GM19025 (cell line): Measurements from ENCODE around the gene ALDOA.
"Not testable (repeated sequence)": the region's sequence is repeated elsewhere in the genome, so short reads cannot be mapped to it uniquely, and the experiment has no call there.

Experiments
- ATAC-seq: cut with Tn5 transposase; IDR thresholded peaks from one replicate; pipeline ENCODE4 v1.9.1; 2021; ENCODE audit warnings: mild to moderate bottlenecking, low read depth, moderate library complexity; ENCODE audit not compliant: unreplicated experiment

Gene ALDOA

DNA sequence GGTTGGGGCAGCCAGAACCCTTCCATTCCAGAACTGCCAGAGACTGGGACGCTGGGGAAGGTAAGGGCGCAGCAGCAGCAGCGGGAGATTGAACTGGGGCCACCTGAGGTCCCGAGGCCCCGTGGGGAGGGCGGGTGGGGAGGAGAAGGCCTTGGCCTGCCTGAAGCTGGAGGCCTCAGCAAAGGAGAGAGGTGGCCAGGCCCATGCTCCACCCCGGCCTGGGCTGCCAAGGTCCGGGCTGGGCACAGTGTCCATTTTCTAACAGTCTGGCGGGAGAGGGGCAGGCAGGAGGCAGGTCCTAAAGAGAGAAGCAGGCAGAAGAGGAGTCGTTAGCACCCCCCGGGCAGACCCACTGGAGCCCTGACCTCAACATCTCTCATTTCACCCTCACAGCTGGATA lies 48.9 kb downstream of the ALDOA start:
- ATAC-seq, result no peak

DNA sequence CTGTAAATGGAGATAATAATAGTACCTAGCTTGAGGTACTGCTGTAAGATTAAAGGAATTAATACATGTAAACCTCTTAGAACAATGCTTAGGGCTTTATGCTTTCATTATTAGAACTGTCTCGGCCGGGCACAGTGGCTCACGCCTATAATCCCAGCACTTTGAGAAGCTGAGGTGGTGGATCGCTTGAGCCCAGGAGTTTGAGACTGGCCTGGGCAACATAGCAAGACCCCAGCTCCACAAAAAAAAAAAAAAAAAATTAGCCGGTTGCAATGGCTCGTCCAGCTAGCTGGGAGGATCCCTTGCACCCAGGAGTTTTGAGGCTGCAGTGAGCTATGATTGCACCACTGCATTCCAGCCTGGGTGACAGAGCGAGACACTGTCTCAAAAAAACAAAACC lies 49.3 kb downstream of the ALDOA start:
- ATAC-seq, result not testable (repeated sequence)

DNA sequence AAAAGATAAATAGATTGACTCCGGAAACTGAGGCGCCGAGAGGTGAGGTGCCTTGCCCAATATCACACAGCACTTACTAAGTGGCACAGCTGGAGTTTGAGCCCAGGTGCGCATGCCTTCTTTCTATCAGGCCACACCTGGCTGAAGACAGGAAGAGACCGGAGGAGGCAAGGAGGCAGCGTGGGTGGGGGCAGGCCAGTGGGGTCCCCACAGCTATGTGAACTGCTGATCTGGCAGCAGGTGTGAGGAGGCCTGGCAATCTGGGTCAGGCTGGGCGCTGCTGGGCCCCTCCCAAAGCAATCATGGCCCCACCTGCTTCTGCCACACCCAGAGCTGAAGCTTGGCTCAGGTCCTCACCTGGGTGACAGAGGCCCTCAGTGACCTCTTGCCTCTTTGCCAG lies 49.7 kb downstream of the ALDOA start:
- no peak for ATAC-seq

DNA sequence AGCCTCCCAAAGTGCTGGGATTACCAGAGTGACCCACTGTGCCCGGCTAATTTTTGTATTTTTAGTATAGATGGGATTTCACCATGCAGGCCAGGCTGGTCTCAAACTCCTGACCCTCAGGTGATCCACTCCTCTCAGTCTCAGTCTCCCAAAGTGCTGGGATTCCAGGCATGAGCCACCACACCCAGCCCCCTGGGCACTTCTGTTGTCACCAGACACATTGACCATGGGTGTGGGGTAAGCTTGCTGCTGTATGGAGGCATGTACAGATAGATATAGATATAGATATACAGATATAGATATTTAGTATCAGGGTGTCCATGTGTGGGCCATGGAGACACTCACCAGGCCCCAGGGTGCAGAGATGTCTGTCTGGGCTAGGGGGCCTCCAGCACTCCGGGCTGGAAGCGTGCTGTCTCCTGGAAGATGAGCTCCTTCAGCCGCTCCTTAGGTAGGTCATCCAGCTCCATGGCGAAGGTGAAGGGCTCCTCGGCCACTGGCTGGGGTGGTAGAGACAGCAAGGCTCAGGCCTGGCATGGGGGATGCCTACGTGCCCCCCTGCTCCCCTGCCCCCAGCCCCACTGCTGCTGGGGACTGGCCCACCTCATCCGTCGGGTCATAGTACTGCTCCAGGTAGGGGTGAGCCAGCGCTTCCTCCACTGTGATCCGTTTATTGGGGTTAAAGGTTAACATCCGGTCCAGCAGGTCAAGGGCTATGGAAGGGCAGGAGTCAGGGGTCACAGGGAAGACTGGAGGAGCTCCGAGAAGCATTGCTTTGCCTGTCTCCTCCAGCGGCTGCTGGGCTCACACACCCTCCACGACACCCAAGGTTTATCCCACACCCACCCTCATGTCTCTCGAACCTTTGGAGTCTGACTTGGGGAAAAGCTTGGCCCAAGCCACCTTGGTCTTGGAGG lies 51.0 kb downstream of the ALDOA start:
- ATAC-seq, result no peak

DNA sequence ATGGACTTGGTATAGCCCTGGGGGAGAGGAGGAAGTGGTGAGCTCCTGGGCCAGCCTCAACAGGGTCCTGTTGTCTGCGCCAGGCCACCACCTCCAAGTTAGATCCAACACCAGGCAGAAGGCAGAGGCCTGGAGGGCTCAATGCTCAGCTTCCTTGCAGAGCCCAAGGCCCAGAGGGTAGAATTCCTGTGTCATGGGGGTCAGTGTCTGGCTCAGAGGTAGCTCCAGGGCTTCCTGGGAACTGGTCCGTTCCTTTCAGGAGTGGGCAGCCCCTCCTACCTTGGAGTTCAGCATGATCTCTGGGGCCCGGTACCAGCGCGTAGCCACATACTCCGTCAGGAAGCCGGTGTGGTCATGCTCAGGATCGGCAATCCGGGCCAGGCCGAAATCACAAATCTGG lies 52.2 kb downstream of the ALDOA start:
- no peak for ATAC-seq

DNA sequence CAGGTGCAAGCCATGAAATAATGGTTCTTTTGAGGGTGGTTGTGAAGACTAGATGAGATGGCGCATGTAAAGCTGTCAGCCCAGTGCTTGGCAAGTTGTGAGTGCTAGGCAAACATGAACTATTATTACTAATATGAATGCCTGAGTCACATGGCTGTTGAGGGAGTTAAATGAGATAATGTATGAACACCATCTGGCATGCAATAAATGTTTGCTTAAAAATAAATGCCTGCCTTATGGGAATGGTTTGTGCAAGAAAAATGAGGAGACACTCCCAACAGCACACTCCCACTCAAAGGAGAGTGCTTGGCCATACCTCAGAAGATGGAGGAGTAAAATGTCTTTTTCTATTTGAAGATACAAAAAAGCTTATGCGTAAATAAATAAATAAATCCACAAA lies 53.9 kb downstream of the ALDOA start:
- no peak for ATAC-seq
